CD1c-positive myeloid dendritic cell (primary cell): Measurements from ENCODE around the gene IDH3A.

ENCODE experiments used
- DNase-seq: peaks from one replicate; pipeline ENCODE4 v3.0.0-alpha.2; 2016; ENCODE audit errors: extremely low spot score

The IDH3A gene

DNA sequence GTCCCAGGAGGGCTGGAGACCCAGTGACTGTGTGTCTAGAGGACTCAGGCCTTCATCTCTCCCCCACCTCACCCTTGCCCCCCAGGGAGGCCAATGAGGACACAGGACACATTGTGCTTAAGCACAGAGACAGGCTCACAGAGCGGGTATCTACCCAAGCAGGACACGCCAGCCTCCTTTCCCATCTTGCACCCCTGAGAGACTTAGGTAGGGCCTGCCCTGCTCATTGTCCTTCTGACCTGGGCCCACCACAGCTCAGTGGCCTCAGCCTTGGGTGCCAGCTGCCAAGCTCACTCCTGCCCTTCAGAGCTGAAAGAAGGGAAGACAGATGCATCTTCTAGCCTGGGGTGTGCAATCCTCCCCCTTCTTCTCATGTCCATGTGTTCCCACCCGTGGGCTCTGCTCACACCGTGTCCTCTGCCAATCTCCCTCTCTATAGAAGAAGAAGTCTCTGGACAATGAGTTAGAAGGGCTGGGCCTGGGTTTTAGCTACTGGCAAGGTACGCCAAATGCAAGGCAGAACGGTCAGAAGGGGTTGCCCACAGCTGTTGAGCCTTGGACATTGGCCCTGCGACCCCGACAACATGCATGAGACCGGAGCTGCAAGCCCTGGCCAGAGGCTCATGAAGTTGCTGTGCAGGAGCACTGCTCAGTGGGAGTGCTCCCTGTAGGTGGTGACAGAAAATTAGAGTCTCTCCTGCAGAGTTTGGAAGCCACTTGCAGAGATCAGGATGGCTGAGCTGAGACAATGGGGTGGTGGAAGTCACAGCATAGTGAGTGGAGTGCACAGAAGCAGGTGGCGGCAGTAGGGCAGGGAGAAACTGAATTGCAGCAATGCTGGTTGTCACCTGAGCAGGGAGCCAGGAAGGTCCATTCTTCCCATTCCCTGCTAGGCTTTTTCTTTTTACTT is 52.4 kb downstream of the IDH3A start:
- DNase-seq, result no peak

GRCh38 chr15:78203346-78204225 is 54.4 kb downstream of the IDH3A start:
- DNase-seq, result no peak

DNA sequence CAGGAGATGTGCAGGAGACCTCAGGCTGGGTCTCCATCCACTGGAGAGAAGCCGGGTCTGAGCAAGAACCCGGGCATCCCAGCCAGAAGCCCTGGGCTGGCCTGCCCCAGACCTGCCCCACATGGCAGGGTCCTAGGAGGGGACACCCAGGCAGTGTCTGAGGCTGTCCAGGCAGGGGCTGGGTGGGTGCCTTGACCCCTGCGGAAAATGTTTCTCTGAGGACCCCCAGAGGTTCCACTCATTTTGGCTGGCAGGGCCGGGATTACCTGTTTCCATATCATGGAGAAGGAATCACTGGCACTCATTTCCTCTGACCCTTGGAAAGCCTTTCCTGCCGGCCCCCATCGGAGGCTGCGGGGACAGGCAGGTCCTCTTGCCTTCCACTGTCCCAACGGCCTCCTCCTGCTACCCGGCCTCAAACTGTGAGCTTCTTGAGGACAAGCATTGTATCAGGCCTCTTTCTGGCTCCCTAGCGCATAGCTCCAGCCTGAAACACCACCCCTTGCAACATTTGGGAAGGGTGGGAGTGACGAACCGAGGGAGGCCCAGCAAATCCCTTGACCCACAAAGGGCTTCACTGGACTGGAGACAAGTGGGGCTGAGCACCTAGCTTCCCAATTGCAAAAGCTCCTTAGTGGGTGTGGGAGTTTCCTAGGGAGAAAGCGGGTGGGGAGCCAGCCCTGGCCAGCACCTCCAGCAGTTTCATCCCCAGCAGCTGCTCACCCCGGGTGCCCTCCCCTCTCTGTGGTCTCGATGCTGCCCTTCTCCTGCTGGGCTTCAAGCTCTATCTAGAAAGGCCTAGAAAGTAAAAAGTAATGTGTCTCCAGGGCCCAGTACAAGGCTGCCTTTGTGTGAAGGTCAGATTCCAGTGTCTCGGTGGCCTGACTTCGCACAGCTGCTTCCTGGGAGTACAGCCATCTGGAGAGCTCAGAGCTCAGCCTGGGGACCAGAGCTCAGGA is 55.5 kb downstream of the IDH3A start:
- DNase-seq, result no peak

DNA sequence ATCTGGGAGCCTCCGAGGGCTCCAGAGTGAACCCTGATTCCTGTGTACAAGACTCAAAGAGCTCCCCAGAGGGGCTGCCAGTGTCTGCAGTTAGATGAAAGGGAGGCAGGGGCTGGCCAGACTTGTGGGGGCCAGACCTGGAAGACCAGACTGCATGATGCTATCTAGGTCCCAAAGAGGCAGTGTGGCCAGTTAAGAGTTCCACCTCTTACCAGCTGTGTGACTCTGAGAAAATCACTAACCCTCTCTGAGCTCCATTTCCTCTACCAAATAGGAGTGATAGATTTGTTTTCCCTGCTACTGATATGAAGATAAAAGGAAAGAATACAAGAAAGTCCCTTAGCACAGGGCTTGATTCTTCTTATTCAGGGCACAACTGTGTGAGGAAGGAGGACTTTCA is 56.2 kb downstream of the IDH3A start:
- no peak for DNase-seq

DNA sequence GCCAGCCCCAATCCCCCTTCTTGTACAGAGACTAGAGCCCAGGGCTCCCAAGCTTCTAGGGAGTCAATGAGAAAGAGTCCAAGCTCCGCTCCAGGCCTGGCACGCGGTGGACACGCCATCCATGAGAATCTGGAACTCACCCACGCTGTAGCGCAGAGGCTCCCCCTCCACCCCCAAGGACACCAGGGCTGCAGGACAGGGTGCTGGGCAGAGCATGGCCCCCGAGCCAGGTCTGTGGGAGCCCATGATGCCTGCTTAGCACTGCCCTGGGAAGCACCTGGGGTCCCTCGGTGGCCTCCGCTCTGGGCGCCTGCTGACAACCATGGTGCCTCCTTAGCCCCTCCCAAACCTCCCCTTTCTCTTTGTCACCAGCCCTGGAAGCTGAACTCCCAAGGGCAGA is 56.7 kb downstream of the IDH3A start:
- DNase-seq, result no peak

DNA sequence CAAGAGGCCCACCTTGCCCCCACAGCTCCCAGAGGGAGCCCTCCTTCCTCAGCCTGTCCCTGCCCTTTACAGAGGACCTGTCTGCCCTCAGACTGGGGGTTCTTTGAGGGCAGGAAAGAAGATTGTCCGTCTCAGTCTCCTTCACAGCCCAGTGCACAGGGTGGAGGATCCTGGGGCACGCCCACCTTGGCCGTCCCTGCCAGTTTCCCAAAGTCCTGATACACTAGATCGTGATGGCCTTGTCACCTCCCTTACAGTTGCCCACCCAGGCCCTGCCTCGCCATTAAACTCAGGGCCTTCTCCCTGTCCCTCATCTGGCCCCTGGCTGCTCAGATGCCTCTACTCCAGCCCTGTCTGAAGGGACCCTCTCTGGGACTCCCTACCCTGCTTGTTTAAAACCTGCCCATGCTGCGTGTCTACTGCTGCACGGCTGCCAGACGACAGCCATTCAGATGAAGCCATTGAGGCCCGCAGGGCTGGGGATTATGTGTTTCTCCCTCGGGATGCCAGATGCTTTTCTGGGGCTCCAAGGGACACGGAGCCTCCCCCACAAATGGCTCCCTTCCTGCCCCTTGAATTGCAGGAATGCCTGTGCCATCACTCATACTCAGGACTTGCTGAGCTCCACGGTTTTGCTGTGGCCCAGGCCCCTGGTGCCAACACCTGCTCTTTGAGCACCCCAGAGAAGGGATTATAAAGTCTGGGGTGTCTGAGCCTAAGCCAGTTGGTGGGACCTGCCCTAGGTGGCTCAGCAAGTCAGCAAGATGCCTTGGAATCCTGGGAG is 57.4 kb downstream of the IDH3A start:
- no peak for DNase-seq

- DNase-seq, result no peak
These were observed 57.9 kb downstream of the IDH3A start for GRCh38 chr15:78207110-78207458.

- DNase-seq, result no peak
These were observed 58.6 kb downstream of the IDH3A start for GRCh38 chr15:78207641-78208340.

- DNase-seq, result no peak
These were observed 59.2 kb downstream of the IDH3A start for GRCh38 chr15:78208341-78208844.

DNA sequence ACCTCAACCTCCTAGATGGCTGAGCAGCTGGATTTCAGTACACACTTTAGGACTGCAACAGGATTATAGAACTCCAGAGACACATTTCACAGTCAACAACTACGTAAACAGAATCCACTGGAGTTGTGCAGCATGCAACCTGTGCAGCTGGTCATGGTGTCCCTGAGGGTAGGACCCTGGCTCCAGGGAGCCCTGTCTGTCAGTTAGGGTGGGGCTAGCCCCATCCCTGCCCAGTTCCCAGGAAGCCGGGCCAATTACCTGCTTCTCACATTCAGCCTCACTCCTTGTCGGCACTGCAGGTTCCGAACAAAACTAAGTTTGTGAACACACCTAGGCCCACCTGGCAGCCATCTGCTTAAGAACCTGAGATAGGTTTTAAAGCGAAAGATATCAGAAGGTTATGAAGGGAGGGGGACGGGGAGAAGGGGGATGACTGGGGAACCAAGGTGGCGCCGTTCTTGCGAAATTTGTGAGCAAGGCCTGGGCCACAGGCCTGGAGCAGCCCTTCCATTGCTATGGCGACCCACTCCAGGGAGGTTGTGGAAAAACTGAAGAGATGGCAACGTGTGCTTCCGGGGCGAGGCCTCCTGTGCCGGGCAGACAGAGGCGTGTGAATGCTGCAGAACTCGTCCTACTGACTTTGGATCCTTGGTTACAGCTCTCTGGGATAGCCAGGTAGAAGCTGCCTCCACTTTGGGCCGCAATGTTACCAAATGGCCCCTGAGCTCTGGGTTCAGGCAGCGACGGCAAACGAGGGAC is 59.9 kb downstream of the IDH3A start:
- DNase-seq, result no peak

GRCh38 chr15:78209646-78210348 is 60.6 kb downstream of the IDH3A start:
- no peak for DNase-seq

DNA sequence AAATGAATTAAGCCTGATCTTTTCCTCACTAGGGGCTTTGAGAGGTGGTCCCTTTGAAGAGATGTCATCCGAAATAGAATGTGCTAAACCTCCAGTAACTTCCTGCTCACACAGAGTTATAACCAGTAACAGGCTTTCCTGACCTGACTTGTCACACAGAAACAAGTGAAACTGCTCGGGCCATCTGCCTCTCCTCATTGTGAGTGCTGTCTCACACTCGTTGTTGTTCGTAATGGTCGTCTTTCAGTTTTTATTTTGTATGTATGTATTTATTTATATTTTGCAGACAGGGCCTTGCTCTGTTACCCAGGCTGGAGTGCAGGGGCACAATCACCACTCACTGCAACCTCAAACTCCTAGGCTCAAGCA is 61.2 kb downstream of the IDH3A start:
- no peak for DNase-seq

GRCh38 chr15:78211189-78211921 is 62.2 kb downstream of the IDH3A start:
- DNase-seq, result no peak

GRCh38 chr15:78212008-78212407 is 62.8 kb downstream of the IDH3A start:
- no peak for DNase-seq

DNA sequence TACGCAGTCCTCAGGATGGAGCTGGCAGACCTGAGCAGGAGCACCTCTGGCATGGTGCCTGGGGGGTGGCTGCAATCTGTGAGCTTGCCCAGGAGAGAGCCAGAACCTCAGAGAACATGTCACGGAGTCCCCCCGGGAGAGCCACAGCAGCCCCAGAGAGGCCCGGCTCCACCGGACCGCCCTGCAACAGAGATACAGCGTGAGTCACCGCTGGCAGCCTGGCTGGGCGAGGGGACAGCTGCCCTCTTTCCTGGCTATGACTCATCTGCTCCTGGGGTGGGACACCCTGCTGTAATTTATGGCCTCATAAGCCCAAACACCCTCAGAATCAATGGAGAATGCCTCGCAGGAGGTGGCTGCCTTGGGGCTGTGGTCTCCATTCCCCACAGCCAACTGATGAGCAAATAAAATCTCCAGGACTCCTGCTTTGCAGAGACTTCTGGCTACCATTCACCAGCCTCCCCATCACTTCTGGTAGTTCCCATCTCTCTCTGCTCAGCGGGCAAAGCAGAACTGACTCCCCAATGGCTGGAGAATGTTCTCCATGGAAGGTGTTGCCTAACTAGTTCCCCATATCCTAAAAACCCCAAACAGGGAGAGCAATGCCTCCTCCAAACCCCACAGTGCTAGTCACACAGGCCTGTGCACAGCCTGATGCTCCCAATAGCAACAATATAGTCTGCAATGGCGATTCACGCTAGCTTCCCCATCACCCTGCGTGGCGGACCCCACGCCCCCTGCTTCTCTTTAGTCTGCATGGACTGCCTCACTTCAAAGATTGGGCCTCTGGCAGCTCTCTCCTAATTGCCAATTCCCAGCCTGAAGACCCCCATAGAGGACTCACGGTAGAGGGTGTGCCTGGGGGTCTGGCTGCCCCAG is 63.6 kb downstream of the IDH3A start:
- DNase-seq, result no peak

- no peak for DNase-seq
These were observed 64.2 kb downstream of the IDH3A start for GRCh38 chr15:78213425-78213750.

DNA sequence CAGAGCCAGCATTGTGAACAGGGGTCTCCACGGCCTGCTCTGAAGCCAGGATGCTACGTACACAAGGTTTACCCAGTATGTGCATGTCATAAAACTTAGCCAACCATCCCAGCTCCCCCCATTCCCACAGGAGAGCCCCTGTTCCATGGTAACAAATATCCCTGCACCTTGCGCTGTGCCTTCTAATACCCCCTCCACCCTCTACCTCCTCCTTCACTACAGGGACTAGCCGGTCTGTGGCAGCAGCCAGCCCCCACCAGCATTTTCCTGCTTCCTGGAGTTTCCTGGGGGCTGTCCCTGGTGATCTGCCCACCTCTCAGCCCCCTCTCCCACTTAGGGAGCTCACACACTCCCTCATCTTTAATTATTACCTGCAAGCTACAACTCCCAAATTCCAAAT is 64.8 kb downstream of the IDH3A start:
- no peak for DNase-seq
